ENCODE measurements around the gene NCOA4. TPM values are rescaled to one million over a fixed set of nuclear protein-coding genes. Genes with fewer than 3 reads are reported as not detected.
"Not testable (repeated sequence)": the region's sequence is repeated elsewhere in the genome, so short reads cannot be mapped to it uniquely, and the experiment has no call there.

Gene NCOA4
- total RNA-seq, 1 donor from 2014 or later: 103 TPM

- H3K4me1 Mint-ChIP-seq (ENCODE audit: low read depth); H3K9me3 Mint-ChIP-seq; H3K4me3 Mint-ChIP-seq (ENCODE audit: low read depth); H3K27me3 Mint-ChIP-seq (ENCODE audit: low read depth); H3K27ac Mint-ChIP-seq: not testable (repeated sequence)
- DNase-seq (ENCODE audit: low spot score): peak; percentile 27
- peaks cover 36% of the 10 kb centered on the region for H3K36me3 Mint-ChIP-seq (ENCODE audit: low read depth)
- intact Hi-C loops (cut with micrococcal nuclease): loop anchor here (2.0 kb wide), 1 partner anchor 45 kb away; no protein-coding TSS in a partner anchor
Measured at GRCh38 chr10:45983538-45984186, 46.8 kb downstream of the NCOA4 start.

- H3K4me3 Mint-ChIP-seq (ENCODE audit: low read depth); H3K27ac Mint-ChIP-seq; H3K27me3 Mint-ChIP-seq (ENCODE audit: low read depth); H3K4me1 Mint-ChIP-seq (ENCODE audit: low read depth); intact Hi-C loops (cut with micrococcal nuclease); DNase-seq (ENCODE audit: low spot score); H3K9me3 Mint-ChIP-seq: not testable (repeated sequence)
- peaks cover 32% of the 10 kb centered on the region for H3K36me3 Mint-ChIP-seq (ENCODE audit: low read depth)
Measured at GRCh38 chr10:45981367-45981766, 49.1 kb downstream of the NCOA4 start.

GRCh38 chr10:45978554-45978953, 51.9 kb downstream of the NCOA4 start:
- intact Hi-C loops (cut with micrococcal nuclease); H3K4me3 Mint-ChIP-seq (ENCODE audit: low read depth); H3K9me3 Mint-ChIP-seq; H3K27ac Mint-ChIP-seq; H3K27me3 Mint-ChIP-seq (ENCODE audit: low read depth); DNase-seq (ENCODE audit: low spot score): not testable (repeated sequence)
- H3K4me1 Mint-ChIP-seq (ENCODE audit: low read depth): peaks cover 14% of the 10 kb centered on the region
- peaks cover 28% of the 10 kb centered on the region for H3K36me3 Mint-ChIP-seq (ENCODE audit: low read depth)

- not testable (repeated sequence) for H3K27ac Mint-ChIP-seq; DNase-seq (ENCODE audit: low spot score); H3K9me3 Mint-ChIP-seq; H3K27me3 Mint-ChIP-seq (ENCODE audit: low read depth)
- Mint-ChIP-seq H3K36me3 (ENCODE audit: low read depth) (peaks cover 29% of the 10 kb centered on the region), H3K4me3 (ENCODE audit: low read depth) (peak overlapping the region; percentile 96), H3K4me1 (ENCODE audit: low read depth) (peaks cover 25% of the 10 kb centered on the region)
- intact Hi-C loops (cut with micrococcal nuclease): loop anchor here (5.0 kb wide), 1 partner anchor 53 kb away; no protein-coding TSS in a partner anchor
Measured at GRCh38 chr10:45974041-45974440, 56.4 kb downstream of the NCOA4 start.

GRCh38 chr10:45972813-45973169, 57.6 kb downstream of the NCOA4 start:
- peak overlapping the region; percentile 96 for H3K4me3 Mint-ChIP-seq (ENCODE audit: low read depth)
- peak overlapping the region; percentile 88 for H3K27ac Mint-ChIP-seq
- peaks cover 26% of the 10 kb centered on the region for H3K4me1 Mint-ChIP-seq (ENCODE audit: low read depth)
- not testable (repeated sequence) for H3K27me3 Mint-ChIP-seq (ENCODE audit: low read depth); H3K9me3 Mint-ChIP-seq; DNase-seq (ENCODE audit: low spot score)
- intact Hi-C loops (cut with micrococcal nuclease): loop anchor here (5.0 kb wide), 1 partner anchor 55 kb away; no protein-coding TSS in a partner anchor
- H3K36me3 Mint-ChIP-seq (ENCODE audit: low read depth): peaks cover 25% of the 10 kb centered on the region

GRCh38 chr10:45972106-45972812, 58.2 kb downstream of the NCOA4 start, which contains the start of gene TIMM23:
Gene TIMM23, plus strand, starts transcription at chr10:45972489. Its CDS starts 136 bp downstream, at chr10:45972625.
- peak; percentile 85 for DNase-seq (ENCODE audit: low spot score)
- Mint-ChIP-seq H3K4me1 (ENCODE audit: low read depth) (peaks cover 26% of the 10 kb centered on the region), H3K4me3 (ENCODE audit: low read depth) (peak within 1 kb of the TSS; percentile 96), H3K36me3 (ENCODE audit: low read depth) (peaks cover 25% of the 10 kb centered on the region), H3K27ac (peak within 1 kb of the TSS; percentile 88)
- intact Hi-C loops (cut with micrococcal nuclease): loop anchor here (5.0 kb wide), 1 partner anchor 55 kb away; no protein-coding TSS in a partner anchor
- not testable (repeated sequence) for H3K27me3 Mint-ChIP-seq (ENCODE audit: low read depth); H3K9me3 Mint-ChIP-seq

- peaks cover 24% of the 10 kb centered on the region for H3K36me3 Mint-ChIP-seq (ENCODE audit: low read depth)
- DNase-seq (ENCODE audit: low spot score); H3K9me3 Mint-ChIP-seq; H3K27me3 Mint-ChIP-seq (ENCODE audit: low read depth): not testable (repeated sequence)
- peak overlapping the region; percentile 84 for H3K27ac Mint-ChIP-seq
- H3K4me3 Mint-ChIP-seq (ENCODE audit: low read depth): peak overlapping the region; percentile 96
- H3K4me1 Mint-ChIP-seq (ENCODE audit: low read depth): peaks cover 26% of the 10 kb centered on the region
- intact Hi-C loops (cut with micrococcal nuclease): loop anchor here (5.0 kb wide), 1 partner anchor 56 kb away; no protein-coding TSS in a partner anchor
Measured at GRCh38 chr10:45971742-45972105, 58.7 kb downstream of the NCOA4 start.

- H3K4me1 Mint-ChIP-seq (ENCODE audit: low read depth): peaks cover 25% of the 10 kb centered on the region
- H3K27me3 Mint-ChIP-seq (ENCODE audit: low read depth); DNase-seq (ENCODE audit: low spot score); H3K9me3 Mint-ChIP-seq: not testable (repeated sequence)
- peak overlapping the region; percentile 84 for H3K27ac Mint-ChIP-seq
- peaks cover 22% of the 10 kb centered on the region for H3K36me3 Mint-ChIP-seq (ENCODE audit: low read depth)
- intact Hi-C loops (cut with micrococcal nuclease): loop anchor here (5.0 kb wide), 1 partner anchor 56 kb away; no protein-coding TSS in a partner anchor
- peak overlapping the region; percentile 96 for H3K4me3 Mint-ChIP-seq (ENCODE audit: low read depth)
Measured at GRCh38 chr10:45971019-45971418, 59.4 kb downstream of the NCOA4 start.

- H3K27ac Mint-ChIP-seq; DNase-seq (ENCODE audit: low spot score); intact Hi-C loops (cut with micrococcal nuclease); H3K9me3 Mint-ChIP-seq; H3K4me3 Mint-ChIP-seq (ENCODE audit: low read depth); H3K27me3 Mint-ChIP-seq (ENCODE audit: low read depth); H3K4me1 Mint-ChIP-seq (ENCODE audit: low read depth); H3K36me3 Mint-ChIP-seq (ENCODE audit: low read depth): not testable (repeated sequence)
Measured at GRCh38 chr10:45962686-45963452, 67.6 kb downstream of the NCOA4 start.

- DNase-seq (ENCODE audit: low spot score); H3K9me3 Mint-ChIP-seq; H3K27ac Mint-ChIP-seq; H3K36me3 Mint-ChIP-seq (ENCODE audit: low read depth); H3K27me3 Mint-ChIP-seq (ENCODE audit: low read depth); intact Hi-C loops (cut with micrococcal nuclease); H3K4me3 Mint-ChIP-seq (ENCODE audit: low read depth); H3K4me1 Mint-ChIP-seq (ENCODE audit: low read depth): not testable (repeated sequence)
Measured at GRCh38 chr10:45957928-45958327, 72.5 kb downstream of the NCOA4 start.

- H3K4me1 Mint-ChIP-seq (ENCODE audit: low read depth); intact Hi-C loops (cut with micrococcal nuclease); H3K27ac Mint-ChIP-seq; H3K27me3 Mint-ChIP-seq (ENCODE audit: low read depth); H3K9me3 Mint-ChIP-seq; H3K36me3 Mint-ChIP-seq (ENCODE audit: low read depth); H3K4me3 Mint-ChIP-seq (ENCODE audit: low read depth); DNase-seq (ENCODE audit: low spot score): not testable (repeated sequence)
Measured at GRCh38 chr10:45956634-45957033, 73.8 kb downstream of the NCOA4 start.

All from activated T-helper 2 cell treated with anti-CD3 and anti-CD28 coated beads, Interferon-gamma antibody, Interleukin-2, Interleukin-4, amounts not matched to agents 10 μg/mL and 5 μg/mL and 100 μg/mL, durations not matched to agents 14 hours and 24 hours and 36 hours (primary cell).